Right atrium auricular region (tissue), 2 donors: ENCODE results near the gene DCTN1. TPM values are rescaled to one million over a fixed set of nuclear protein-coding genes. Genes with fewer than 3 reads are reported as not detected.

Experiments used
- DNase-seq: peaks from one replicate; pipeline ENCODE4 v3.0.0-alpha.2; 2019; ENCODE audit warnings: low spot score
- H3K27ac ChIP-seq, 2 donors: fragments of 200-600 bp; sonication (generic); 1 replicate in 1 of 2; 2 replicates in 1 of 2; pipeline ENCODE4 v1.5.1; 2016 to 2019
- H3K27me3 ChIP-seq, 2 donors: fragments of 200-600 bp; sonication (generic); one replicate each; pipeline versions ENCODE4 v1.5.1 to v1.6.0; 2017 to 2019
- H3K36me3 ChIP-seq: fragments of 200-600 bp; sonication (generic); one replicate; pipeline ENCODE4 v1.5.1; 2016
- H3K4me1 ChIP-seq, 2 donors: fragments of 200-600 bp; sonication (generic); one replicate each; pipeline versions ENCODE4 v1.5.1 to v1.6.0; 2017 to 2019
- H3K4me3 ChIP-seq, 2 donors: fragments of 200-600 bp; sonication (generic); 1 replicate in 1 of 2; 2 replicates in 1 of 2; pipeline ENCODE4 v1.5.1; 2017 to 2019; ENCODE audit warnings: mild to moderate bottlenecking in 1 of 2, moderate library complexity in 1 of 2
- H3K9me3 ChIP-seq, 2 donors: fragments of 200-600 bp; sonication (generic); one replicate each; pipeline ENCODE4 v1.5.1; 2019
- CTCF ChIP-seq, 2 donors: fragments of 200-600 bp; sonication (generic); IDR thresholded peaks; one replicate each; pipeline ENCODE4 v1.5.1; 2019; ENCODE audit warnings: antibody characterized with exemption in 2 of 2
- total RNA-seq, 2 donors: library from RNA; depleted of rRNA; stranded (reverse); fragments of >200 nt; gene quantifications; one replicate each; pipeline ENCODE4 v1.1.0, GENCODE V29; 2016

DCTN1 gene
- total RNA-seq, 2 donors from 2014 or later: 86.5 to 102 TPM

- Histone ChIP-seq H3K4me1 (peaks cover 0 to 10% of the 10 kb centered on the region in 2 donors), H3K36me3 (peaks cover 97% of the 10 kb centered on the region), H3K27ac (no peak overlapping the region), H3K4me3 (no peak overlapping the region), H3K9me3 (no peaks in the 10 kb centered on the region), H3K27me3 (no peaks in the 10 kb centered on the region)
- no peak for DNase-seq
- TF ChIP-seq CTCF (IDR thresholded peaks at IDR 0.05): no peak
These were observed 12.3 kb downstream of the DCTN1 start for GRCh38 chr2:74367789-74368188.

- Histone ChIP-seq H3K27me3 (no peaks in the 10 kb centered on the region), H3K9me3 (no peaks in the 10 kb centered on the region), H3K4me1 (peaks cover 0 to 6% of the 10 kb centered on the region in 2 donors), H3K27ac (no peak overlapping the region), H3K4me3 (no peak overlapping the region), H3K36me3 (peaks cover 100% of the 10 kb centered on the region)
- no peak for DNase-seq
- no peak for TF ChIP-seq CTCF (IDR thresholded peaks at IDR 0.05)
These were observed 14.1 kb downstream of the DCTN1 start for GRCh38 chr2:74366036-74366435.

GRCh38 chr2:74364533-74365505, 15.3 kb downstream of the DCTN1 start:
- Histone ChIP-seq H3K27ac (no peak overlapping the region), H3K27me3 (no peaks in the 10 kb centered on the region), H3K9me3 (no peaks in the 10 kb centered on the region), H3K4me1 (peaks cover 0 to 6% of the 10 kb centered on the region in 2 donors), H3K4me3 (no peak overlapping the region), H3K36me3 (peaks cover 100% of the 10 kb centered on the region)
- TF ChIP-seq CTCF (IDR thresholded peaks at IDR 0.05): no peak
- DNase-seq: no peak

GRCh38 chr2:74361327-74361726, 18.8 kb downstream of the DCTN1 start:
- no peak for TF ChIP-seq CTCF (IDR thresholded peaks at IDR 0.05)
- peaks cover 0 to 6% of the 10 kb centered on the region in 2 donors for H3K4me1 ChIP-seq
- H3K9me3 ChIP-seq: no peaks in the 10 kb centered on the region
- peaks cover 74% of the 10 kb centered on the region for H3K36me3 ChIP-seq
- no peak for DNase-seq
- no peaks in the 10 kb centered on the region for H3K27me3 ChIP-seq
- no peak overlapping the region for H3K4me3 ChIP-seq
- H3K27ac ChIP-seq: no peak overlapping the region

- H3K36me3 ChIP-seq: peaks cover 37% of the 10 kb centered on the region
- no peaks in the 10 kb centered on the region for H3K27me3 ChIP-seq
- TF ChIP-seq CTCF (IDR thresholded peaks at IDR 0.05): no peak
- no peak overlapping the region for H3K27ac ChIP-seq
- H3K4me3 ChIP-seq: no peak overlapping the region
- no peak for DNase-seq
- no peaks in the 10 kb centered on the region for H3K4me1 ChIP-seq
- H3K9me3 ChIP-seq: no peaks in the 10 kb centered on the region
These were observed 22.5 kb downstream of the DCTN1 start for GRCh38 chr2:74357627-74358026.
